Measurements from ENCODE around the gene ANO2.

The ANO2 gene

GRCh38 chr12:5525783-5526367 is 419.2 kb downstream of the ANO2 start:
- TF ChIP-seq, protein P1, sequence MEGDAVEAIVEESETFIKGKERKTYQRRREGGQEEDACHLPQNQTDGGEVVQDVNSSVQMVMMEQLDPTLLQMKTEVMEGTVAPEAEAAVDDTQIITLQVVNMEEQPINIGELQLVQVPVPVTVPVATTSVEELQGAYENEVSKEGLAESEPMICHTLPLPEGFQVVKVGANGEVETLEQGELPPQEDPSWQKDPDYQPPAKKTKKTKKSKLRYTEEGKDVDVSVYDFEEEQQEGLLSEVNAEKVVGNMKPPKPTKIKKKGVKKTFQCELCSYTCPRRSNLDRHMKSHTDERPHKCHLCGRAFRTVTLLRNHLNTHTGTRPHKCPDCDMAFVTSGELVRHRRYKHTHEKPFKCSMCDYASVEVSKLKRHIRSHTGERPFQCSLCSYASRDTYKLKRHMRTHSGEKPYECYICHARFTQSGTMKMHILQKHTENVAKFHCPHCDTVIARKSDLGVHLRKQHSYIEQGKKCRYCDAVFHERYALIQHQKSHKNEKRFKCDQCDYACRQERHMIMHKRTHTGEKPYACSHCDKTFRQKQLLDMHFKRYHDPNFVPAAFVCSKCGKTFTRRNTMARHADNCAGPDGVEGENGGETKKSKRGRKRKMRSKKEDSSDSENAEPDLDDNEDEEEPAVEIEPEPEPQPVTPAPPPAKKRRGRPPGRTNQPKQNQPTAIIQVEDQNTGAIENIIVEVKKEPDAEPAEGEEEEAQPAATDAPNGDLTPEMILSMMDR (IDR thresholded peaks at IDR 0.05; ENCODE audit: low read depth, low read length, missing control alignments): no peak
- H3K4me3 ChIP-seq (ENCODE audit: low read depth, low read length): no peak overlapping the region
- DNase-seq (ENCODE audit: low read depth): no peak

- TF ChIP-seq, protein P1 (IDR thresholded peaks at IDR 0.05; ENCODE audit: low read depth, low read length, missing control alignments): no peak
- H3K4me3 ChIP-seq (ENCODE audit: low read depth, low read length): no peak overlapping the region
- DNase-seq (ENCODE audit: low read depth): no peak
These were observed 420.2 kb downstream of the ANO2 start for GRCh38 chr12:5524769-5525436.

GRCh38 chr12:5524116-5524768 is 420.8 kb downstream of the ANO2 start:
- DNase-seq (ENCODE audit: low read depth): no peak
- TF ChIP-seq, protein P1 (IDR thresholded peaks at IDR 0.05; ENCODE audit: low read depth, low read length, missing control alignments): no peak
- H3K4me3 ChIP-seq (ENCODE audit: low read depth, low read length): no peak overlapping the region

DNA sequence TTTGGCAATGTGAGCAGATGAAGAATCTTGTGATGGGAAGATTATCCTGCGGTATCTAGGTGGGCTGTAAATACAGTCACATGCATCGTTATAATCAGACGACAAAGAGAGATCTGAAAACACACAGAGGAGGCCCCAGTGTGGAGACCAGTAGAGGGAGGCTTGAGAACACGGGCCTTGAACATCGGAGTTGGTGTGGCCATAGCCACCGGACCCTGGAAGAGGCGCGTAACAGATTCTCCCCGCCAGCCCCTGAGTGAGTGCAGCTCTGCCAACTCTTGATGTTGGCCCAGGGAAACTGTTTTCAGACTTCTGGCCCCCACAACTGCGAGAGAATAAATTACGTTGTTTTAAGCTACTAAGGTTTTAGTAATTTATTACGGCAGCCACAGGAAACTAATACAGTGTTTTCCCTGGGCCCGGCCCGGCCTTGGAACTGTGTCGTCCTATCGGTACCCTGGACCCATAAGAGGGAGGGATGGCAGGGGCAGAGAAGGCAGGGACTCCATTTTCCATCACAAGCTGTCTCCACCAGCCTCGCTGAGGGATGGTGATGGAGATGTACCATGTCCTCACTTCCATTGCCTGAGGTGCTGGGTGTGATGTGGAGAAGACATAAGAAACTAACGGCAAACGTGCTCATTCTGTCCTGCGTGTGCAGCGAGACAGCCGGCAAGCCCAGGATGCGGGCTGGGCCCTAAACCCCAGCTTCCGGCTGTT is 421.5 kb downstream of the ANO2 start:
- TF ChIP-seq, protein P1 (IDR thresholded peaks at IDR 0.05; ENCODE audit: low read depth, low read length, missing control alignments): no peak
- DNase-seq (ENCODE audit: low read depth): no peak
- H3K4me3 ChIP-seq (ENCODE audit: low read depth, low read length): no peak overlapping the region

GRCh38 chr12:5522432-5523335 is 422.4 kb downstream of the ANO2 start:
- TF ChIP-seq, protein P1 (IDR thresholded peaks at IDR 0.05; ENCODE audit: low read depth, low read length, missing control alignments): no peak
- H3K4me3 ChIP-seq (ENCODE audit: low read depth, low read length): no peak overlapping the region
- no peak for DNase-seq (ENCODE audit: low read depth)

Measured in GM12864 (cell line).